H9 (cell line): ENCODE data around the gene APRT. TPM values are rescaled to one million over a fixed set of nuclear protein-coding genes. Genes with fewer than 3 reads are reported as not detected.

Source experiments
- DNase-seq: peaks from one replicate; pipeline ENCODE4 v3.0.0-alpha.2; 2017
- H2AFZ ChIP-seq: one replicate; pipeline ENCODE4 v1.6.1; 2013; ENCODE audit warnings: mild to moderate bottlenecking, low read length, control low read depth, moderate library complexity
- H2AK5ac ChIP-seq: 2 replicates; pipeline ENCODE4 v1.6.1; 2013; ENCODE audit warnings: low read length, control low read depth, mixed read lengths; ENCODE audit not compliant: insufficient read length
- H2BK120ac ChIP-seq: one replicate; pipeline ENCODE4 v1.6.1; 2013; ENCODE audit warnings: low read depth, mild to moderate bottlenecking, low read length, control low read depth, inconsistent platforms; ENCODE audit not compliant: poor library complexity, severe bottlenecking
- H2BK12ac ChIP-seq: 2 replicates; pipeline ENCODE4 v1.6.1; 2013; ENCODE audit warnings: low read length, control low read depth, mixed read lengths, low read depth; ENCODE audit not compliant: insufficient read length
- H2BK15ac ChIP-seq: 2 replicates; pipeline ENCODE4 v1.6.1; 2013; ENCODE audit warnings: low read depth, low read length, control low read depth
- H2BK20ac ChIP-seq: one replicate; pipeline ENCODE4 v1.6.1; 2013; ENCODE audit warnings: low read depth, mild to moderate bottlenecking, low read length, control low read depth, inconsistent platforms; ENCODE audit not compliant: poor library complexity, severe bottlenecking
- H2BK5ac ChIP-seq: 2 replicates; pipeline ENCODE4 v1.6.1; 2013; ENCODE audit warnings: low read length, control low read depth, mixed read lengths; ENCODE audit not compliant: insufficient read length
- H3K14ac ChIP-seq: 2 replicates; pipeline ENCODE4 v1.6.1; 2013; ENCODE audit warnings: low read length, control low read depth; ENCODE audit not compliant: insufficient read depth
- H3K18ac ChIP-seq: 2 replicates; pipeline ENCODE4 v1.6.1; 2013; ENCODE audit warnings: low read depth, mild to moderate bottlenecking, mixed read lengths, low read length, control low read depth; ENCODE audit not compliant: insufficient read length
- H3K23ac ChIP-seq: 2 replicates; pipeline ENCODE4 v1.6.1; 2013; ENCODE audit warnings: low read length, control low read depth, mixed read lengths, low read depth; ENCODE audit not compliant: insufficient read length
- H3K23me2 ChIP-seq: 2 replicates; pipeline ENCODE4 v1.6.1; 2013; ENCODE audit warnings: low read depth, mild to moderate bottlenecking, mixed read lengths, low read length, control low read depth; ENCODE audit not compliant: insufficient read length, poor library complexity, severe bottlenecking
- H3K27ac ChIP-seq: 2 replicates; pipeline ENCODE4 v1.5.1; 2013; ENCODE audit warnings: low read length, control low read depth, mixed read lengths, low read depth; ENCODE audit not compliant: insufficient read length
- H3K27me3 ChIP-seq: 2 replicates; pipeline ENCODE4 v1.6.1; 2013; ENCODE audit warnings: low read length, control low read depth, inconsistent platforms; ENCODE audit not compliant: insufficient read depth
- H3K4ac ChIP-seq: 2 replicates; pipeline ENCODE4 v1.6.1; 2013; ENCODE audit warnings: low read depth, mild to moderate bottlenecking, control low read depth, inconsistent platforms, low read length, moderate library complexity
- H3K4me1 ChIP-seq: 2 replicates; pipeline ENCODE4 v1.6.1; 2013; ENCODE audit warnings: low read length, control low read depth, inconsistent platforms; ENCODE audit not compliant: insufficient read depth
- H3K4me2 ChIP-seq: 2 replicates; pipeline ENCODE4 v1.6.1; 2013; ENCODE audit warnings: low read length, control low read depth, mixed read lengths; ENCODE audit not compliant: insufficient read length, insufficient read depth
- H3K56ac ChIP-seq: 2 replicates; pipeline ENCODE4 v1.6.1; 2013; ENCODE audit warnings: low read depth, mild to moderate bottlenecking, mixed read lengths, low read length, control low read depth; ENCODE audit not compliant: insufficient read length
- H3K79me1 ChIP-seq: 2 replicates; pipeline ENCODE4 v1.6.1; 2013; ENCODE audit warnings: low read depth, mild to moderate bottlenecking, moderate library complexity, low read length, control low read depth, inconsistent platforms; ENCODE audit not compliant: insufficient read depth, poor library complexity, severe bottlenecking
- H3K79me2 ChIP-seq: 2 replicates; pipeline ENCODE4 v1.6.1; 2013; ENCODE audit warnings: low read length, control low read depth, inconsistent platforms; ENCODE audit not compliant: insufficient read depth
- H3K9ac ChIP-seq: 2 replicates; pipeline ENCODE4 v1.6.1; 2013; ENCODE audit warnings: low read length, control low read depth, mixed read lengths; ENCODE audit not compliant: insufficient read length; ENCODE audit errors: extremely low read depth
- H3K9me3 ChIP-seq: one replicate; pipeline ENCODE4 v1.6.1; 2013; ENCODE audit warnings: low read depth, low read length, inconsistent platforms; ENCODE audit not compliant: control insufficient read depth
- H3T11ph ChIP-seq: one replicate; pipeline ENCODE4 v1.6.1; 2013; ENCODE audit warnings: mild to moderate bottlenecking, low read length, control low read depth, inconsistent platforms
- H4K20me1 ChIP-seq: one replicate; pipeline ENCODE4 v1.6.1; 2013; ENCODE audit not compliant: control insufficient read depth, insufficient read length, insufficient read depth
- H4K5ac ChIP-seq: 2 replicates; pipeline ENCODE4 v1.6.1; 2013; ENCODE audit warnings: low read depth, mild to moderate bottlenecking, mixed read lengths, low read length, control low read depth; ENCODE audit not compliant: insufficient read length
- H4K8ac ChIP-seq: replicated peaks from 2 replicates; pipeline ENCODE4 v1.6.1; 2013; ENCODE audit warnings: low read length, control low read depth, mixed read lengths, low read depth; ENCODE audit not compliant: insufficient read length
- H4K91ac ChIP-seq: 2 replicates; pipeline ENCODE4 v1.6.1; 2013; ENCODE audit warnings: low read depth, mild to moderate bottlenecking, moderate library complexity, mixed read lengths, low read length, control low read depth; ENCODE audit not compliant: insufficient read length
- H3K27ac Mint-ChIP-seq, 3 experiments: 2 replicates in 2 of 3; 3 replicates in 1 of 3; pipeline ENCODE4 v1.8.0; 2020 to 2021; ENCODE audit warnings: mixed read lengths in 3 of 3, mild to moderate bottlenecking in 1 of 3, moderate library complexity in 1 of 3
- H3K27me3 Mint-ChIP-seq: 2 replicates; pipeline ENCODE4 v1.8.0; 2021; ENCODE audit warnings: low read depth, mild to moderate bottlenecking, moderate library complexity, mixed read lengths
- H3K36me3 Mint-ChIP-seq, 3 experiments: 2 replicates in 2 of 3; 3 replicates in 1 of 3; pipeline ENCODE4 v1.8.0; 2020 to 2021; ENCODE audit warnings: low read depth in 3 of 3, mixed read lengths in 3 of 3; ENCODE audit not compliant: insufficient read depth in 1 of 3
- H3K4me1 Mint-ChIP-seq, 2 experiments: 2 replicates each; pipeline ENCODE4 v1.8.0; 2020; ENCODE audit warnings: mixed read lengths in 2 of 2
- H3K4me3 Mint-ChIP-seq, 2 experiments: 2 replicates in 1 of 2; 3 replicates in 1 of 2; pipeline ENCODE4 v1.8.0; 2020 to 2021; ENCODE audit warnings: mild to moderate bottlenecking in 2 of 2, mixed read lengths in 2 of 2, moderate library complexity in 1 of 2
- H3K9me3 Mint-ChIP-seq, 2 experiments: 2 replicates in 1 of 2; 3 replicates in 1 of 2; pipeline ENCODE4 v1.8.0; 2020; ENCODE audit warnings: mild to moderate bottlenecking in 2 of 2, mixed read lengths in 2 of 2, moderate library complexity in 1 of 2
- WGBS: extraction: QIAGEN DNeasy Blood & Tissue Kit; methylation state at CpG from one replicate; pipeline ENCODE4 v1.1.7; 2013; ENCODE audit warnings: missing lambda C conversion rate, low lambda C conversion rate, mixed read lengths; ENCODE audit not compliant: insufficient read length; ENCODE audit errors: extremely low coverage; 5-methylcytosine and 5-hydroxymethylcytosine counted together
- total RNA-seq: library from RNA; stranded (reverse); gene quantifications from 2 replicates; pipeline ENCODE4 v1.2.1, GENCODE V29; 2021
- TF ChIP-seq, protein P1 (sequence below): fragments of 200-600 bp; sonication (generic); conservative IDR thresholded peaks from 3 replicates; pipeline ENCODE4 v1.8.0; 2021; ENCODE audit warnings: antibody characterized with exemption, mild to moderate bottlenecking

Gene APRT
- total RNA-seq, 1 experiment from 2014 or later: 246 TPM

DNA sequence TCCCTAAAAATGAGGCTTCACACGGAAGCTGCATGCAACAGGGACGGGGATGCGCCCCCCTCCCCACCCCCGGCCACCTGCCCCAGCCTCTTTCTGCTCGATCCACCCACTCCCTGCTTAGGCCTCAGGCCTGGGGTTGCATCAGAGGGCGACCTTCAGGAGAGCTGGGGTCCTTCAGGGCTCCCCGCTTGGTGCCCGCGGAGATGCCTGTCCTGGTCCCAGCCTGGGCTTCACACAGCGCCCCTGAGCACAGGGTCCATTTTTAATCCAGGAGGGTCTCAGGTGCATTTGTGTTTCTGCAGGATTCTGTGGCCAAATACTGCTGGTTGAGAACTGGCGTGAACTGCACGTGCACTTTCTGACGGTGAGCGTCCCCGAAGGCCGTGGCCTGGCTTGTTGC lies 7.4 kb upstream of the APRT start:
- H3K9ac ChIP-seq: no peak overlapping the region
- no peak overlapping the region for H4K5ac ChIP-seq
- Mint-ChIP-seq H3K4me1 (no peaks in the 10 kb centered on the region), H3K4me3 (no peak overlapping the region), H3K9me3 (no peaks in the 10 kb centered on the region), H3K27ac (peak overlapping the region in 1 of 3 experiments; percentile 32; a peak in 1 of 7 replicates), H3K27me3 (no peaks in the 10 kb centered on the region), H3K36me3 (peaks cover 1 to 8% (median 6%) of the 10 kb centered on the region in 3 experiments; a peak in 3 of 7 replicates)
- H3K79me2 ChIP-seq: no peaks in the 10 kb centered on the region
- H3K23ac ChIP-seq: no peak overlapping the region
- H3K4me1 ChIP-seq: no peaks in the 10 kb centered on the region
- no peak overlapping the region for H4K91ac ChIP-seq
- H3K27ac ChIP-seq: no peak overlapping the region
- H3K79me1 ChIP-seq: no peaks in the 10 kb centered on the region
- no peak overlapping the region for H3K4me2 ChIP-seq
- H2AK5ac ChIP-seq: no peak overlapping the region
- no peak overlapping the region for H2BK120ac ChIP-seq
- H2BK15ac ChIP-seq: no peak overlapping the region
- H2BK12ac ChIP-seq: no peak overlapping the region
- H2AFZ ChIP-seq: no peak overlapping the region
- WGBS: no CpG with 5 or more reads among the region's 16 CpGs
- no peak overlapping the region for H3K56ac ChIP-seq
- H3K9me3 ChIP-seq: no peaks in the 10 kb centered on the region
- H3K14ac ChIP-seq: no peak overlapping the region
- H2BK5ac ChIP-seq: no peak overlapping the region
- no peak overlapping the region for H3K18ac ChIP-seq
- H4K8ac ChIP-seq: no peak overlapping the region
- H3K27me3 ChIP-seq: no peaks in the 10 kb centered on the region
- no peaks in the 10 kb centered on the region for H4K20me1 ChIP-seq
- TF ChIP-seq, protein P1, sequence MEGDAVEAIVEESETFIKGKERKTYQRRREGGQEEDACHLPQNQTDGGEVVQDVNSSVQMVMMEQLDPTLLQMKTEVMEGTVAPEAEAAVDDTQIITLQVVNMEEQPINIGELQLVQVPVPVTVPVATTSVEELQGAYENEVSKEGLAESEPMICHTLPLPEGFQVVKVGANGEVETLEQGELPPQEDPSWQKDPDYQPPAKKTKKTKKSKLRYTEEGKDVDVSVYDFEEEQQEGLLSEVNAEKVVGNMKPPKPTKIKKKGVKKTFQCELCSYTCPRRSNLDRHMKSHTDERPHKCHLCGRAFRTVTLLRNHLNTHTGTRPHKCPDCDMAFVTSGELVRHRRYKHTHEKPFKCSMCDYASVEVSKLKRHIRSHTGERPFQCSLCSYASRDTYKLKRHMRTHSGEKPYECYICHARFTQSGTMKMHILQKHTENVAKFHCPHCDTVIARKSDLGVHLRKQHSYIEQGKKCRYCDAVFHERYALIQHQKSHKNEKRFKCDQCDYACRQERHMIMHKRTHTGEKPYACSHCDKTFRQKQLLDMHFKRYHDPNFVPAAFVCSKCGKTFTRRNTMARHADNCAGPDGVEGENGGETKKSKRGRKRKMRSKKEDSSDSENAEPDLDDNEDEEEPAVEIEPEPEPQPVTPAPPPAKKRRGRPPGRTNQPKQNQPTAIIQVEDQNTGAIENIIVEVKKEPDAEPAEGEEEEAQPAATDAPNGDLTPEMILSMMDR: no peak
- no peak for DNase-seq
- H3T11ph ChIP-seq: no peak overlapping the region
- no peak overlapping the region for H2BK20ac ChIP-seq
- no peak overlapping the region for H3K4ac ChIP-seq
- no peaks in the 10 kb centered on the region for H3K23me2 ChIP-seq
